PC-3 (cell line): ENCODE data around the gene FN3K. TPM values are rescaled to one million over a fixed set of nuclear protein-coding genes. Genes with fewer than 3 reads are reported as not detected.

Source experiments
- ATAC-seq: fragments of 200-7000 bp; cut with Tn5 transposase; 2 replicates; pipeline ENCODE4 v1.9.1; 2020; ENCODE audit warnings: mild to moderate bottlenecking, moderate library complexity
- BruUV-seq: library from RNA; stranded (reverse); fragments of 400-500 nt; replicated peaks from 2 replicates; lab custom pipeline; 2021; lab: Mats Ljungman, UMichigan
- CTCF ChIA-PET: fragments of 300-600 bp; sonication (Branson Sonifier 250); formaldehyde crosslinking; loops from one replicate; lab custom pipeline; 2022; ENCODE audit warnings: antibody characterized with exemption; lab: Charles Lee
- POLR2A ChIA-PET: fragments of 300-600 bp; sonication (Branson Sonifier 250); formaldehyde crosslinking; loops from one replicate; lab custom pipeline; 2022; ENCODE audit warnings: antibody characterized with exemption; ENCODE audit not compliant: unreplicated experiment; lab: Charles Lee
- DNase-seq: peaks from one replicate; pipeline ENCODE4 v3.0.0-alpha.2; 2015
- H2AFZ ChIP-seq: fragments of 300-600 bp; sonication (generic); 2 replicates; pipeline ENCODE4 v1.6.0; 2016; ENCODE audit warnings: antibody characterized with exemption, low read length
- H3F3A ChIP-seq: fragments of 300-600 bp; sonication (generic); one replicate; pipeline ENCODE4 v1.6.0; 2017; ENCODE audit warnings: antibody characterized with exemption, low read length, control low read depth, mild to moderate bottlenecking; ENCODE audit not compliant: unreplicated experiment
- H3K27ac ChIP-seq: fragments of 300-600 bp; sonication (generic); 2 replicates; pipeline ENCODE4 v1.5.1; 2016; ENCODE audit warnings: mild to moderate bottlenecking, low read length
- H3K27me3 ChIP-seq: fragments of 300-600 bp; sonication (generic); 2 replicates; pipeline ENCODE4 v1.6.1; 2016; ENCODE audit warnings: low read length, mixed read lengths
- H3K36me3 ChIP-seq: fragments of 300-600 bp; sonication (generic); 2 replicates; pipeline ENCODE4 v1.6.1; 2016; ENCODE audit warnings: low read depth, mixed run types, low read length, mixed read lengths
- H3K4me1 ChIP-seq: fragments of 300-600 bp; sonication (generic); 2 replicates; pipeline ENCODE4 v1.5.1; 2016; ENCODE audit warnings: low read length; ENCODE audit not compliant: insufficient read depth
- H3K4me2 ChIP-seq: fragments of 300-600 bp; sonication (generic); 2 replicates; pipeline ENCODE4 v1.6.0; 2016; ENCODE audit warnings: low read length
- H3K4me3 ChIP-seq: fragments of 300-600 bp; sonication (generic); 2 replicates; pipeline ENCODE4 v1.5.1; 2016; ENCODE audit warnings: mild to moderate bottlenecking, low read length, mixed read lengths
- H3K79me2 ChIP-seq: fragments of 300-600 bp; sonication (generic); 2 replicates; pipeline ENCODE4 v1.6.1; 2017; ENCODE audit warnings: low read length, mixed read lengths
- H3K9ac ChIP-seq: fragments of 300-600 bp; sonication (generic); 2 replicates; pipeline ENCODE4 v1.6.0; 2016; ENCODE audit warnings: mild to moderate bottlenecking, low read length
- H3K9me2 ChIP-seq: fragments of 300-600 bp; sonication (generic); replicated peaks from 2 replicates; pipeline ENCODE4 v1.6.1; 2016; ENCODE audit warnings: mixed run types, low read length, mixed read lengths
- H3K9me3 ChIP-seq: fragments of 300-600 bp; sonication (generic); 2 replicates; pipeline ENCODE4 v1.6.1; 2016; ENCODE audit warnings: low read length, mixed read lengths
- H4K20me1 ChIP-seq: fragments of 300-600 bp; sonication (generic); 2 replicates; pipeline ENCODE4 v1.6.1; 2016; ENCODE audit warnings: low read length, mixed read lengths
- EZH2 ChIP-seq: fragments of 300-600 bp; sonication (generic); IDR thresholded peaks from one replicate; pipeline ENCODE4 v1.6.1; 2017; ENCODE audit warnings: antibody characterized with exemption, mild to moderate bottlenecking, low read length; ENCODE audit not compliant: unreplicated experiment
- EZH2phosphoT487 ChIP-seq: fragments of 300-600 bp; sonication (generic); IDR thresholded peaks from 2 replicates; pipeline ENCODE4 v1.6.1; 2018; ENCODE audit warnings: mild to moderate bottlenecking, antibody characterized with exemption, low read length, borderline replicate concordance
- intact Hi-C: fragments of 100-400 bp; cut with micrococcal nuclease; formaldehyde crosslinking; loops from 2 replicates; pipeline ENCODE4 v1.9.0; 2023
- total RNA-seq: library from RNA; depleted of rRNA; stranded (reverse); fragments of >200 nt; gene quantifications from 2 replicates; pipeline ENCODE4 v1.2.3, GENCODE V29; 2014
- TF ChIP-seq, protein P1 (sequence below): fragments of 300-600 bp; sonication (generic); conservative IDR thresholded peaks from 2 replicates; pipeline ENCODE4 v1.5.1; 2017; ENCODE audit warnings: antibody characterized with exemption, low read depth, mild to moderate bottlenecking, low read length

Gene FN3K
- total RNA-seq, 1 experiment from 2014 or later, result 8.4 TPM

DNA sequence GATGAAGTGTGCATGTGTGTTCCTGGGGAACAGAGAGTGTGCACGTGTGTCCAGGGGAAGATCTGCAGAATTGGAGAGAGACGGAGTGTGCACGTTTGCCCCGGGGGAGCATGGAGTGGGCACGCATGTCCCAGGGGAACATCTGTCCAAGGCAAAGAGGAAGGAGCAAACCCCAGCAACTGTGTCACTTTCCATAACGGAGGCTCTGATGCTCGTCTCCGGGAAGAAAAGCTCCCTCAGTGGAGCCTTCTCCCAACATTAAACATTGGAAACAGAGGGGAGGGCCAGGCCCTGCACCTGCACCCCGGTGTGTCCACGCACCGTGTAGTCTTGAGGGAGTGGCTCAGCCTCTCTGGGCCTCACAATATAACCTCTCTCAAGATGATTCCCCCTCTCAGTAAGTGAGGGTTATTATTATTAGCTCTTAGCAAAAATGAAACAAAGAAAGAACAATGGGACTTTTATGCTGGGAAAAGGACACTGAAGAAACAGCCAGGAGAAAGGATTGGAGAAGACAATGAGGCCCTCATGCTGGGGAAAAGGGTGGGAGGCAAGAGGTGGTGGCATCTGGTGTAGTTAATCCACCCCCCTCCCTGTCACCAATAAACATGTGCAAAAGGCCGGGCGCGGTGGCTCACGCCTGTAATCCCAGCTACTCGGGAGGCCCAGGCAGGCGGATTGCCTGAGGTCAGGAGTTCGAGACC, 44.5 kb upstream of the FN3K start:
- Histone ChIP-seq H4K20me1 (no peaks in the 10 kb centered on the region), H3K4me2 (no peak overlapping the region), H3K27ac (no peak overlapping the region), H3K36me3 (no peaks in the 10 kb centered on the region; the same call in 1 of the 2 replicates), H3K9ac (no peak overlapping the region), H3K4me3 (no peak overlapping the region), H3K79me2 (no peaks in the 10 kb centered on the region), H3F3A (no peaks in the 10 kb centered on the region), H3K9me2 (no peaks in the 10 kb centered on the region), H3K9me3 (no peaks in the 10 kb centered on the region), H2AFZ (no peak overlapping the region), H3K4me1 (no peaks in the 10 kb centered on the region), H3K27me3 (no peaks in the 10 kb centered on the region)
- DNase-seq (no peak), ATAC-seq (no peak)
- POLR2A ChIA-PET, result no interaction called here
- CTCF ChIA-PET, result no interaction called here
- no peak for TF ChIP-seq EZH2
- TF ChIP-seq EZH2phosphoT487, result no peak
- TF ChIP-seq, protein P1, sequence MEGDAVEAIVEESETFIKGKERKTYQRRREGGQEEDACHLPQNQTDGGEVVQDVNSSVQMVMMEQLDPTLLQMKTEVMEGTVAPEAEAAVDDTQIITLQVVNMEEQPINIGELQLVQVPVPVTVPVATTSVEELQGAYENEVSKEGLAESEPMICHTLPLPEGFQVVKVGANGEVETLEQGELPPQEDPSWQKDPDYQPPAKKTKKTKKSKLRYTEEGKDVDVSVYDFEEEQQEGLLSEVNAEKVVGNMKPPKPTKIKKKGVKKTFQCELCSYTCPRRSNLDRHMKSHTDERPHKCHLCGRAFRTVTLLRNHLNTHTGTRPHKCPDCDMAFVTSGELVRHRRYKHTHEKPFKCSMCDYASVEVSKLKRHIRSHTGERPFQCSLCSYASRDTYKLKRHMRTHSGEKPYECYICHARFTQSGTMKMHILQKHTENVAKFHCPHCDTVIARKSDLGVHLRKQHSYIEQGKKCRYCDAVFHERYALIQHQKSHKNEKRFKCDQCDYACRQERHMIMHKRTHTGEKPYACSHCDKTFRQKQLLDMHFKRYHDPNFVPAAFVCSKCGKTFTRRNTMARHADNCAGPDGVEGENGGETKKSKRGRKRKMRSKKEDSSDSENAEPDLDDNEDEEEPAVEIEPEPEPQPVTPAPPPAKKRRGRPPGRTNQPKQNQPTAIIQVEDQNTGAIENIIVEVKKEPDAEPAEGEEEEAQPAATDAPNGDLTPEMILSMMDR, result no peak
- no TSS peak for BruUV-seq
- intact Hi-C loops, result no loop called here

DNA sequence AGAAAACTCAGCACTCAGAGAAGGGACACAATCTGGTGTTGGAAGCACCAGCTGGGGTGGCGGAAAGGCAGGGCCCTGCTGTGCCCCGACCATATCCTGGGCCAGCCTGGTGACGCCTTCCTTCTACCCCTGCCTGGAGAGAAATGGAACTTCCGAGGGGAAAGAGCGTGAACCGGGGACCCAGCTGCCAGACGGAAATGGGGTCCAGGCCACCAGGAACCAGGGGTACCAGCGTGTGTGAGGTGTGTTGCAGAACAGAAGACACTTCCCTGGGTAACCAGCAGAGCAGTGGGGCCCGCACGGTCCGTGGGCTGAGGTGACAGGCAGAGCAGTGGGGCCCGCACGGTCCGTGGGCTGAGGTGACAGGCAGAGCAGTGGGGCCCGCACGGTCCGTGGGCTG, 43.7 kb upstream of the FN3K start:
- Histone ChIP-seq H3K36me3 (no peaks in the 10 kb centered on the region; the same call in 1 of the 2 replicates), H3K79me2 (no peaks in the 10 kb centered on the region), H4K20me1 (no peaks in the 10 kb centered on the region), H3K4me3 (no peak overlapping the region), H3K9me3 (no peaks in the 10 kb centered on the region), H3F3A (no peaks in the 10 kb centered on the region), H3K4me2 (no peak overlapping the region), H3K9me2 (no peaks in the 10 kb centered on the region), H3K27me3 (no peaks in the 10 kb centered on the region), H2AFZ (no peak overlapping the region), H3K9ac (no peak overlapping the region), H3K4me1 (no peaks in the 10 kb centered on the region), H3K27ac (no peak overlapping the region)
- intact Hi-C loops, result no loop called here
- ChIA-PET CTCF (no interaction called here), POLR2A (no interaction called here)
- no peak for DNase-seq
- no TSS peak for BruUV-seq
- ATAC-seq, result no peak
- TF ChIP-seq, protein P1, result no peak
- no peak for TF ChIP-seq EZH2phosphoT487
- no peak for TF ChIP-seq EZH2

DNA sequence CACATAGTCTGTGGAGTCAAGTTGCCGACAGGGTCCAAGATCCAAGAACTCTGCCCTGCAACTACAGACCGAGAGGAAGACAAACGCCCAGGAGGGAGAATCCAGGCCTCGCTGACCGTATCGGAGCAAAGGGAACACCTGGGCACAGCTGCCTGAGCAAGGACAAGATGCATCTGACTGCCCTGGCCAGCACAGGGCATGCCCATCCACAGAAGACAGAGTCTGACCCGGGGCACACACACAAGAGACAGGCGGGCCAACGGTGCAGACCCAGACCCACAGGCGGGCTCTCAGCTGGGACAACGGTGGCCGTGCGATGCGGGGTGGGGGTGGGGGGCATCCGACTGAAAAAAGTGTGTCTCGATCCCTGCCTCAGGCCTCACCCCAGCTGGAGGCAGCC, 43.1 kb upstream of the FN3K start:
- POLR2A ChIA-PET, result interaction anchor here (0.6 kb wide), 1 partner anchor 427 kb away, joined by 19 read pairs; no protein-coding TSS in a partner anchor
- BruUV-seq, result no TSS peak

More for the DNA sequence above, 43.1 kb upstream of the FN3K start:
- H3K27me3 ChIP-seq, result no peaks in the 10 kb centered on the region
- no peak for DNase-seq
- no peaks in the 10 kb centered on the region; the same call in 1 of the 2 replicates for H3K36me3 ChIP-seq
- TF ChIP-seq, protein P1, result no peak
- TF ChIP-seq EZH2 (no peak), EZH2phosphoT487 (no peak)
- no peaks in the 10 kb centered on the region for H3K9me3 ChIP-seq
- no peak overlapping the region for H3K4me2 ChIP-seq
- CTCF ChIA-PET, result no interaction called here
- no peak for ATAC-seq
- H3K27ac ChIP-seq, result no peak overlapping the region
- H3K79me2 ChIP-seq, result no peaks in the 10 kb centered on the region
- no peaks in the 10 kb centered on the region for H3K9me2 ChIP-seq
- H2AFZ ChIP-seq, result no peak overlapping the region
- H3K4me1 ChIP-seq, result no peaks in the 10 kb centered on the region; the same call in 1 of the 2 replicates
- no peak overlapping the region for H3K4me3 ChIP-seq
- H3K9ac ChIP-seq, result no peak overlapping the region
- H3F3A ChIP-seq, result no peaks in the 10 kb centered on the region
- intact Hi-C loops, result no loop called here
- no peaks in the 10 kb centered on the region for H4K20me1 ChIP-seq
